GM21367 (cell line): ENCODE results near the gene MCOLN3.
"Not testable (repeated sequence)": the region's sequence is repeated elsewhere in the genome, so short reads cannot be mapped to it uniquely, and the experiment has no call there.

Experiments
- ATAC-seq: cut with Tn5 transposase; IDR thresholded peaks from one replicate; pipeline ENCODE4 v1.9.1; 2021; ENCODE audit not compliant: unreplicated experiment

The MCOLN3 gene

DNA sequence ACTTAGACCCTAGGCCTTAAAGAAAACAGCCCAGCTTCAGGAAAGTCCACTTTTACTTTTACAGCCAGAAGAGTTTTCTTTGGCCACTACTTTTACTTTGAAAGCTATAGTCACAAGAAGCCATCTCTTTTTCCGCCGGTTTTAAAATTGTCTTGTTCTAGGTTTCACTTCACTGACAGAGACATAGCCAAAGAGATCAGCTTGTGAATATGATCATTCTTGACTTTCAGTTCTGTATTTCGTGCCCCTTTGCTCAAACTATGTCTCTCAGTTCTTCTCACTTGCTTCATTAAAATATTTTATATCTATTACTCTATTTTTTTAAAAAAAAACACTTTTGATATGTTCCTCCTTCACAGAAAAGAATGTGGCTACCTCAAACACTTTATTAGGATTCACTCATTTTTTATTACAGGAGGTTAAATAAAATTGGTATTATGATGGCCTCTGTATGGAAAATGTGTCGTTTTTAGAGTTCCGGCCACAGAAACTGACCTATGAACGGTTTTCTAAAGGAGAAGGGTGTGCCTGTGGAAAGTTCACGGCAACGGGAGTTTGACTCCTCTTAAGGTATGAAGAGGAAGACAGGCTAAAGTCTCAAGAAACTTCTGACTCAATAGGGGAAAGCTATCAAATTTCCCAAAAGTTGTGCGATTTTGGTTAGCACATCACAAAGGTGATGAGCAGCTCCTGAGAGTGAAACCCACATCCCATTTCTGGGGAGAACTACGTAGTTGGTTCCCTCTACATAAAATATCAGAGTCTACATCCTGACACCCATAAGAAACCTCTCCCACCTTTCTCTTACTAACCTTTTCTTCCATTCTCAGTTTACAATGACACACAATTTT lies 52.6 kb downstream of the MCOLN3 start:
- ATAC-seq, result peak; percentile 45

DNA sequence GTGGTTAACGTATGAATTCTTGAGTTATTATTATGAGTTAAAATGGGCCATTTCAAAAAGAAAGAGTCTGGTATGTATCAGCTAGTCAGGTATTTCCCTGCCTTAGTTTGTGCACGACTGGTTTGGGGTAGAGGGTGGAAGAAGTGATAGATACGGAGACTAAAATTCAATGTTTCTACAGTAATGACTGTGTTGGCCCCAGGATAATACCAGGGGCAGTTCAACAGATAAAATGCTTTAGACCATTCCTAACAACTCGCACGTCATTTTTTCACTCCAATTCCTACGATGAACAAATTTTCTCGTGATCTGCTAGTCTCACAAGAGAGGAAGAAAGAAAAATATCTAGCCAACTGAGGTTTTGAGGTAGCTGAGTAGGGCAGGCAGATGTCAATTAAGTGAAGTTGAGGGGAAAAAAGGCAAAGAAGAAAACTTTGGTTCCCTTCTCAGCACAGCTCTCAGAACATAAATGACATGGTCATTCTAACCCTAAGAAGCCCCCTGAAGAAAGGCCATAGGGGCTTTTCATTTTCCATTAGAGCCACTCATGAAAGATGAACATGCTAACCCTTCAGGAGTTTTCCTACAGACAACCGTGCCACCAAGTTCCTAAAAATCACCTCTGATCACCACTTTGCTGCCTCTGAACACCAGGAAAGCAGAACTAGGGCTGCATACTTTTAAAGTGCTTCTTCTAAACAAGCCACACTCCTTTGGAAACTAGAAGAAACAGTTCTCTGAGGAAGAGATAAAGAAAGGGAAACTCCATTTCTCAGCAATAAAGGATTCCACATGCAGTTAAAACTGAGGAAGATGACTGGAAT lies 57.0 kb downstream of the MCOLN3 start:
- ATAC-seq, result no peak

GRCh38 chr1:84988588-84988987 lies 59.7 kb downstream of the MCOLN3 start:
- ATAC-seq, result peak; percentile 44

DNA sequence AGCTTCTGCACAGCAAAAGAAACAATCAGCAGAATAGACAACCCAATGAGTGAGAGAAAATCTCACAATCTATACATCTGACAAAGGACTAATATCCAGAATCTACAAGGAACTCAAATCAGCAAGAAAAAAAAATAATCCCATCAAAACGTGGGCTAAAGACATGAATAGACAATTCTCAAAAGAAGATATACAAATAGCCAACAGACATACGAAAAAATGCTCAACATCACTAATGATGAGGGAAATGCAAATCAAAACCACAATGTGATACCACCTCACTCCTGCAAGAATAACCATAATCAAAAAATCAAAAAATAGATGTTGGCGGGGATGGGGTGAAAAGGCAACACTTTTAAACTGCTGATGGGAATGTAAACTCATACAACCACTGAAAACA lies 61.7 kb downstream of the MCOLN3 start:
- not testable (repeated sequence) for ATAC-seq

GRCh38 chr1:84985365-84985764 lies 62.9 kb downstream of the MCOLN3 start:
- ATAC-seq, result no peak

DNA sequence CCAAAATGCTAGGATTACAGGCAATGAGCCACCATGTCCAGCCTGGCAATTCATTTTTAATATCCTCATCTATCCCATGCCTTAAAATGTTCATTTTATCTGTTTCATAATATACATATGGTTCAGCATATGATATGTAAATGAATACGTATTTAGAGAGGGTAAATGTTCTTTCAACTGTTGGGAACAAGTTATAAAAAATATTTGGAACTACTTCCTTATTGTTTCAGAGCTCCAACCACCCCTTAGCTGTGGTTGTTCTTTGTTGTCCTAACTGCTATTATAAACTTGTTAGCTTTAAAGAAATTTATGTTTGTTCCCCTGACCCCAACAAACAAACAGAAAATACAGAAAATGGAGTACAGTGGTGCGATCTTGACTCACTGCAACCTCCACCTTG lies 65.9 kb downstream of the MCOLN3 start:
- ATAC-seq, result no peak

- peak; percentile 29 for ATAC-seq
Observed at GRCh38 chr1:84975035-84975434, 73.3 kb downstream of the MCOLN3 start.

GRCh38 chr1:84973498-84974334 lies 74.6 kb downstream of the MCOLN3 start:
- peak; percentile 33 for ATAC-seq

GRCh38 chr1:84972377-84972987 lies 75.8 kb downstream of the MCOLN3 start:
- peak; percentile 43 for ATAC-seq

DNA sequence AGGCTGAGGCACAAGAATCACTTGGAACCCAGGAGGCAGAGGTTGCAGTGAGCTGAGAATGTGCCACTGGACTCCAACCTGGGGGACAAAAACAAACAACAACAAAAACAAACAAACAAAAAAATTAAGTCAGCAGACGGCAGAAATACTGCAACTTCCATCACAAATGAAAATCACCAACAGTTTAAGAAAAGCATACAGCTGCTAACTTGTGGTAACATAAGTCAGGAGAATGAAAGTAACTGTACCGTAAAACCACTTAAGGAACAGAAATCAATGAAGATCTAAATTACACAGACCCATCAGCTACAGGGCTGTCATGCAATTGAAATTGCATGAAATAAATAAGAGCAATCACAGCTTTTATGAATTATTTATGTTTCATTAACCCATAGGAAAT lies 76.3 kb downstream of the MCOLN3 start:
- ATAC-seq, result peak; percentile 36

DNA sequence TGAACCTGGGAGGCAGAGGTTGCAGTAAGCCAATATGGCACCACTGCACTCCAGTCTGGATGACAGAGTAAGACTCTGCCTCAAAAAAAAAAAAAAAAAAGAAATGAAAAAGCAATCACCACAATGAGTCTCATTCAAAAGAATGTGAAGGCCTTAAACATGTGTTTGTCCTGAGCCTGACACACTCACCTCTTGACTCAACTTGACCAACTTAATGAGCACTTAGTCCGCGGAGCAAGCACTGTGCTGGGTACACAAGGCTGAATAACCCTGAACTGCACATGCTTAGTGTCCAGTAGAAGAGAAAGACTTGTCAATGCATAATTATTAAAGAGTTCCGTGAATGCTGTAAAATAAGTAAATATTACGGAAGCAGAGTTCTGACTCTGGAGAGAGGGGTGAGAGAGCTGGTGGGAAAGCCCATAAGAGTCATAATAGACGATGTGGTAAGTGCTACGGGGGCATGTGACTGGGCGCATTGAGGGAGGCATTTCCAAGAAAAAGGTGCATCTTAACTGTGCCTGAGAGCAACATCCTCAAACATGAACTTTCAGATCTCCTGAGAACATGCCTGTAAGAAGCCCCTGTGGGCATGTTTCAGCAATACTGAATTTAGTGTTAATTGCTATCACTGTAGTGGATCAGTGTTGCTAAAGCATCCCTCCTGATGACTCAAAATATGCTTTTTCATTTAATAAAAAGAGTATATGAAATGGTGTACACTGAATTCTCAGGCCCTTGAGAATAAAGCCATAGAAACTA lies 78.6 kb downstream of the MCOLN3 start:
- peak; percentile 31 for ATAC-seq

GRCh38 chr1:84968865-84969264 lies 79.4 kb downstream of the MCOLN3 start:
- no peak for ATAC-seq

GRCh38 chr1:84968101-84968500 lies 80.2 kb downstream of the MCOLN3 start:
- ATAC-seq, result no peak
